NCI-H2081 (cell line): Measurements from ENCODE around the gene SLC38A11.

Experiments used
- DNase-seq, 2 experiments: peaks; one replicate each; lab custom pipeline; 2025; lab: John Stamatoyannopoulos, UW

Gene SLC38A11

DNA sequence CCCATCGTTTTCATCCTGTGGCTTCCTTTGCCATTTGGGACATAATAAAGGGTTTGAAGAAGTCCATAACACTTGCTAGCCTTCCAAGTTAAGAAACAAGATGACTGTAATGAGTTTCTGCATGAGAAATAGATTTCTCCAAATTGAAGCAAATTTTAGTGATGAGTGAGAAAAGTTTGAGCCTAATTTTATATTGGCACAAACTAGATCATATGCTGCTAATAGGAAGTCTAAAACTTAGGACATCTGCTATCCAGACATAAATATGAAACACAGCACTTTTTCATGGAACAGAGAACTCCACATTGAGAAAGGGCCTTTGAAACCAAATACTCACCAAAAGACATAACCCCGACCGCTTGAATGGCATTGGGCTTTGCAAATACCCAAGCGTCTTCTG, 39.8 kb downstream of the SLC38A11 start:
- DNase-seq = no peak

- no peak for DNase-seq
Observed at GRCh38 chr2:164913640-164914350, 41.5 kb downstream of the SLC38A11 start.

DNA sequence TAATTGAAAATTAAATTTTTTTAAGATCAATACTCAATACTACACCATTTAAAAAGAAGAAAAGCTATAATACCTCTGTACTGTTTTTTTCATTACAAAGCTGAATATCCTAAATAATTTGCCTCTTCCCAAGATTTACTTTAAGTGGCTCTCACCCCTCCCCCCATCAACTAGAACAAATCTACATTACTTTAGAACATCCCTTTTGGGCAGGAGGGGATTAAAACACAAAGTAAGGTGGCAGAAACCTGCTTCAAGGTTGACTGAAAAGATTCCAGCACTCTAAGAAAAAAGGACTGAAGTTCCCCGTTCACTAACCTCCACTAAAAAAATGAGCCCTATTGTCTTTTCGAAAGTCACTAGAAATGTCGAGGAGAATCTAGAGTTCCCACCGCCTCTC, 42.3 kb downstream of the SLC38A11 start:
- no peak for DNase-seq

GRCh38 chr2:164911832-164912231, 43.5 kb downstream of the SLC38A11 start:
- DNase-seq = peak in 1 of 2 experiments; percentile 12

DNA sequence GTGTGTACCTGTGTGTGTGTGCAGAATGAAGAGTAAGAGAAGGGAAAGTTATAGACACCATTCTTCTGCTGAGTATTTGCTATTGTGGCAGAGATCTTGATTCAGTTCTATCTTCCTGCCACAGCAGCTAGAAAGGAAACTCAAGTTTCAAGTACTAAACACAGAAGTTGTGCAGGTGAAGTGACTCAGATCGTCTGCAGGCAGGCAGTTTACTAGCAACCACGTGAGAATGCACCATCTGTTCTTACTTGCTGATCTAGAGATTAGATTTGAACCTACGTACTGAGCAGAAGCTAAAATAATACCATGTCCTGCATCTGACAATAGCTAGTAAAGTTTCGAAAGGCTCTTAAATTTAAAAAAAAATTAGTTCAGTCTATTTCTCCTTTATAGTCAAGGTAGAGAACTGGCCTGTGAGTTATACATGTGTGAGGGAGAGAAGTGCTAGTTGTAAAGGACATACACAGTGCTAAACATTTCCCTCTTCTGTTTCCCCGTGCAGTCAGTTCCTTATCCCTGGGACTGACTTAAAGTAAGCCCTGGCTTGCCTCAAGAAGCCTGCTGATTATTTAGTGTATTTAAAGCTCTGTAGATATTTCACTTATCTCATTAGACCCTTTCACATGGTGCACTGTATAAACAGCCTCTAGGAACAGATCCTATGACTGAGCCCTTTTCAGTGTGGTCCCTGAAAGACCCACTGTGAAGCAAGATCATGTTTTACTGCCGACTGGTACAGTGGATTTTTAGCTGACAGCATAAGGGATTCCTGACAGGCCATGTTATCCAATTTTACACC, 45.0 kb downstream of the SLC38A11 start:
- DNase-seq = no peak

DNA sequence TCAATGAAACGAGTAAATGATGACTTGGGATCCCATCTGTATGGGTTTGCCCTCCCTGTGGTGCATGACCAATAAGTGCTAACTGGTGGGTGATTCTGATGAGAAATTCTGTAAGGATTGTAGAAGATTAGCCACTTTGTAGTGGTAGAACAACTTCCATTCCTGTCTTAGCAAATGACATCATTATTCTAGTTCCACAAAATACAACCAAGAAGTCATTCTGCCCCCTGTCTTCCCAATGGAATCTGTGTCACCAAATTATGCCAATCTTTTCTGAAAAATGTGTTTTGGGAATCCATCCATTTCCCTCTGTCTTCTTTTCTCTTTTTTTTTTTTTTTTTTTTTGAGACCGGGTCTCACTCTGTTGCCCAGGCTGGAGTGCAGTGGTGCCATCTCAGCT, 48.4 kb downstream of the SLC38A11 start:
- DNase-seq = no peak

DNA sequence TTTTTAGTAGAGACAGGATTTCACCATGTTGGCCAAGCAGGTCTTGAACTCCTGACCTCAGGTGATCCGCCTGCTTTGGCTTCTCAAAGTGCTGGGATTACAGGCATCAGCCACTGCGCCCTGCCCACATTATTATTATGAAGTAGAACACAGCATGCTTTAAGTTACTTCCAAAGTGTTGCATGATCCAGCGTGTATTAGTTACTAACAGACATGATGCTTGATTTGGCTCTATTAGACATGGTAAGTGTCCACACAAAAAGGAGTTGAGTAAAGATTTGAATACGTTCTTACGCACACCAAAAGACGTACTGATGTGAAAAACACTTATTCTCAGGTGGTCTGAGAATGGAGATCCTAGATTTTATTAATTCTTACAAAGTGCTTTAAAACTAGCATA, 50.0 kb downstream of the SLC38A11 start:
- no peak for DNase-seq

DNA sequence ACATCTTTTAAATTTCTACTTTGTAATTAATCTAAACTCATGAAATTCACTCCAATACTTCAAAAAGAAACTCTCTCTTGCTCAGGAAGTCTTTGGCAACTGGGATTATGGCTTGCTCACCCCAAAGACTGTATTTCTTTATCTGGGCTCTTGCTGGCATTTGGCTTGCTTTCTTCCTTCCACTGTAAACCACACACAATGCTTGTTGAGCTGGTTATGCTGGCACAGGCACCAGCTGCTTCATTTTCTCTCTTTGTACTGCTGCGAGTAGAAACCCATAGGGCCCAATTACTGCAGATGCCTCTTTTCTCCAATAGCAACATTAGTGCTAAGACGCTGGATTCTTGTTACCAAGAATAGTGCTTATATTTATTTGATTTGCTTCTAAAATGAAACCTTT, 51.4 kb downstream of the SLC38A11 start:
- peak; percentile 54 to 87 for DNase-seq

DNA sequence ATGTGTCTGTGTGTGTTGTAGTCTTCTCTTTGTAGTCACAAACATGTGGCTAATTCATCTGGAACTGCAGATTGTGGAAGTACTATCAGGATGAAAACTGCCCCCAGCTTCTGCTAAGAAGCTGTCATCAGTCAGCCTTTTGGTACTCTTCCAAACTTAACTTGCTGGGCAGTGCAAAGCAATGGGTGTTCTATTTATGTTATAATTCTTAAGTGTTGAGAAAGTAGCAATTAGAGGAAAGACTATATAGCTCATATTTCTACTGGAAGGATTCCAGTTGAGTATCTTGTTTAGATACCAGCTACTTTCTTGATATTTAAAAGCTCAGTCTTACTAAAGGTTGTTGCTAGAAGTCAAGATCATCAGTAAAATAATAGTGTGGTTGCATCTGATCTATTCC, 52.1 kb downstream of the SLC38A11 start:
- peak in 1 of 2 experiments; percentile 51 for DNase-seq

DNA sequence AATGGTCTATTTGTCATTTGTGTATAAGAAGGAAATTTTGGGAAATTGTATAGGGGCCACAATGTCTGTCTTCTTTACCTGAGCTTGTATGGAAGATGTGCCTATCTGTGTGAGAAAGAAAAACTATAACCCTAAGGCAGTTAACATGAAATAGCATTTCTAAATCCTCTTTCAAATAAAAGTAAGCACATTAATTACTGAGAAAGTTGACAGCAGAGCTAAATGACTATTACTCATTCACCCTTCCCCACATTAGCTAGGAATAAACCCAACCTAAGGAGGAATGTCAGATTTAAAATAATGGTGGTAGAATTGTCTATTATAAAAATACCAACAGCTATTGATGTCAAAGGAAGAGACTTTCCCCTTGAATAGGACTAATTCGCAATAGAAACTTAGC, 56.2 kb downstream of the SLC38A11 start:
- no peak for DNase-seq

- DNase-seq = no peak
Observed at GRCh38 chr2:164898475-164898874, 56.9 kb downstream of the SLC38A11 start.

GRCh38 chr2:164897469-164898260, 57.7 kb downstream of the SLC38A11 start:
- DNase-seq = no peak

- DNase-seq = no peak
Observed at GRCh38 chr2:164896634-164897355, 58.5 kb downstream of the SLC38A11 start.

DNA sequence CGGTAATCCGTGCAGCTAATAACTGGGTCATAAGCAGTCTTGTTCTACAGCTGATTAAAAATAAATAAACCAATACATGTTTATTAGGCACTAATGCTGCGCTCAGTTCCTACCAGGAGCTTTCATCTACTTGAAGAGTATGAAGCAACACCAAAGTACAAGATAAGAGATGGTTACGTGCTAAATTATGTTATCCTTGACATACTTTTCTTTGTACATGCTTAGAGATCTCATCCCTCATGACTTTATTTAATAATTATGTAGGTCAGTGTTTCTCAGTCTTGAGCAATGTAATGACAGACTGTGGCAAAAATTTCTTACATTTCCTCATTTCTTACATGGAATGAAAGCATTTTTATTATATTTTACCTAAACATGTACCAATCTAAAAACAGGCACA, 59.1 kb downstream of the SLC38A11 start:
- no peak for DNase-seq

GRCh38 chr2:164891460-164891859, 63.9 kb downstream of the SLC38A11 start:
- no peak for DNase-seq

DNA sequence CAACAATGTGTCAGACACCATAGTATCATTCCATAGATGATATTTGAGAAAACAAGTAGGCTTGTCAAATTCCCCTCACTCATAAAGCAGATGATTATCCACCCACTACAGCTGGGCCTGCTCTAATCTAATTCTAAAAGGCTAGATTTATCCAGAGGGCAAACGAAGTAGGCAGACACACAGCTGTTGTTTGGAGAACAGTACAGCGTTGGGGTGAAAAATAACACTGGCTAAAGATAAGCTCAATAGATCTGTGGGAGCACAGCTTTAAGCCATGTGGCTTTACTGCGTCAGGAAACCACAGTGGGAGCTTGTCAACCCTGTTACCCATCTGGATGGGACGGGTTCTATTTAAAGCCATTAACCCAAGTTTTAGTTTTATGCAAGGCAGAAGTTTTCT, 64.8 kb downstream of the SLC38A11 start:
- DNase-seq = no peak

DNA sequence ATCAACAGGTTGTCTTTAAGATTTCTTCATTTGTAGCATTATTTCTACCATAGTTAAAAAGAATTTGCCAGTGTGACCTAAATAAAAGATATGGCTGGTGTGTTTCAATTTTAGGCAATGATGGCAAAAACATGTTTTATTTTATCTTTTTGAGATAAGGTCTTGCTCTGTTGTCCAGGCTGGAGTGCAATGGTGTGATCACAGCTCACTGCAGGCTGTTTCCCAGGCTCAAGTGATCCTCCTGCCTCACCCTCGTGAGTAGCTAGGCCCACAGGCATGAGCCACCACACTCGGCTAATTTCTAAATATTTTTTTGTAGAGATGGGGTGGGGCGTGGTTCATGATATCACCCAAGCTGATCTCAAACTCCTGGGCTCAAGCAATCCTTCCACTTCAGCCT, 66.7 kb downstream of the SLC38A11 start:
- no peak for DNase-seq

- DNase-seq = no peak
Observed at GRCh38 chr2:164887434-164888144, 67.7 kb downstream of the SLC38A11 start.

- DNase-seq = no peak
Observed at GRCh38 chr2:164882276-164882675, 73.0 kb downstream of the SLC38A11 start.

GRCh38 chr2:164881524-164881923, 73.8 kb downstream of the SLC38A11 start:
- no peak for DNase-seq

DNA sequence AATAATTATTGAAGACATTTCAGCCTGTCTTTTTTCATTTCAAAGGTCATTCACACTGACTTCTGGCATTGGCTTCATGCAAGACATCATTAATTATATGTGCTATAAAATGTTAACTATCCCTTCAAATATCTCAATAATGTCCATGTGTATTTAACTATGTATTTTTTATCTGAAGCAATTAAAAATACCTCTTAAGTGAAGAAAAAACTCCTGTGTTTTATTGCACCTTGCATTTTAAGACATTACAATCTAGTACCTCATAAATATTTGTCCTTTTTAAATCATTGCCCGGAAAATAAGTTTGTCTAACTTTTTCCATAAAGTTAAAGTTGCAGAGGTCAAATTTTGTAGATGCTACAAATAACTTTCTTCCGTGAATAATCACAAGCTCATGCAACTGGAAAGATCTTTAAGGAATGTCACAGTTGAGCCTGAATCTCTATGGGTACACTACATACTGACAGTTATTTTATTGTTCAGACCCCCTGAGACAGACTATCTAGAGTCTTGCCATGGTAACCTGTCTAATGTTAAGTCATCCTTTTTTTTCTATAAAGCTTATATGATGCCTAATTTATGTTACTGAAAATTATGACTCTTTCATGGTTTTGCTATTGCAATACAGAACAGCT, 75.3 kb downstream of the SLC38A11 start:
- no peak for DNase-seq
